B cell (primary cell): ENCODE data around the gene PRAMEF10. TPM values are rescaled to one million over a fixed set of nuclear protein-coding genes. Genes with fewer than 3 reads are reported as not detected.
"Not testable (repeated sequence)": the region's sequence is repeated elsewhere in the genome, so short reads cannot be mapped to it uniquely, and the experiment has no call there.

Experiments used
- ATAC-seq: fragments of 200-7000 bp; cut with Tn5 transposase; one replicate; pipeline ENCODE4 v1.10.0; 2021; ENCODE audit warnings: low read depth, mild to moderate bottlenecking, moderate number of reproducible peaks, moderate library complexity
- CTCF ChIA-PET: fragments of 350-600 bp; sonication (Branson Sonifier 250); formaldehyde crosslinking; loops from one replicate; lab custom pipeline; 2021; ENCODE audit warnings: antibody characterized with exemption, inconsistent platforms; lab: Charles Lee
- POLR2A ChIA-PET: fragments of 350-600 bp; sonication (Branson Sonifier 250); formaldehyde crosslinking; loops from one replicate; lab custom pipeline; 2021; ENCODE audit warnings: antibody characterized with exemption; lab: Charles Lee
- DNase-seq: peaks from one replicate; pipeline ENCODE4 v3.0.0; 2013
- H2AFZ ChIP-seq: 2 replicates; pipeline ENCODE4 v1.6.1; 2012; ENCODE audit warnings: mild to moderate bottlenecking, low read depth, low read length; ENCODE audit not compliant: insufficient read depth, poor library complexity, severe bottlenecking
- H3K27ac ChIP-seq, 2 donors: 1 replicate in 1 of 2; 2 replicates in 1 of 2; pipeline ENCODE4 v1.5.1; 2012 to 2013; ENCODE audit warnings: low read length in 2 of 2, mild to moderate bottlenecking in 2 of 2, moderate library complexity in 1 of 2
- H3K27me3 ChIP-seq, 4 experiments: fragments of 200-600 bp in 1 of 4; sonication (generic) in 1 of 4; replicated peaks in 1 of 4; 1 replicate in 2 of 4; 2 replicates in 2 of 4; pipeline versions ENCODE4 v1.6.1 to v1.7.0; 2013 to 2016; ENCODE audit warnings: low read length in 3 of 4, mild to moderate bottlenecking in 2 of 4, mixed read lengths in 1 of 4, moderate library complexity in 1 of 4; ENCODE audit not compliant: insufficient read depth in 4 of 4, control insufficient read depth in 3 of 4; ENCODE audit errors: control extremely low read depth in 1 of 4
- H3K36me3 ChIP-seq, 2 experiments: replicated peaks in 1 of 2; 1 replicate in 1 of 2; 2 replicates in 1 of 2; pipeline versions ENCODE4 v1.6.1 to v1.7.1; 2013; ENCODE audit warnings: low read length in 1 of 2; ENCODE audit not compliant: insufficient read depth in 2 of 2, control insufficient read depth in 1 of 2; ENCODE audit errors: control extremely low read depth in 1 of 2, extremely low read depth in 1 of 2
- H3K4me1 ChIP-seq, 2 donors: fragments of 200-600 bp in 1 of 2; sonication (generic) in 1 of 2; 1 replicate in 1 of 2; 2 replicates in 1 of 2; pipeline versions ENCODE4 v1.5.1 to v1.6.1; 2013 to 2017; ENCODE audit warnings: low read length in 2 of 2; ENCODE audit not compliant: control insufficient read depth in 2 of 2, insufficient read depth in 2 of 2
- H3K4me2 ChIP-seq: replicated peaks from 2 replicates; pipeline ENCODE3; 2012; ENCODE audit warnings: mild to moderate bottlenecking, low read depth, low read length; ENCODE audit not compliant: poor library complexity, severe bottlenecking
- H3K4me3 ChIP-seq, 5 experiments: fragments of 200-600 bp in 1 of 5; sonication (generic) in 1 of 5; 1 replicate in 3 of 5; 2 replicates in 2 of 5; pipeline versions ENCODE4 v1.5.1 to v1.7.0; 2011 to 2016; ENCODE audit warnings: low read length in 4 of 5, mild to moderate bottlenecking in 4 of 5, low read depth in 2 of 5, control low read depth in 1 of 5, moderate library complexity in 1 of 5; ENCODE audit not compliant: insufficient read depth in 1 of 5; ENCODE audit errors: control extremely low read depth in 1 of 5, extremely low read depth in 1 of 5
- H3K79me2 ChIP-seq: fragments of 200-600 bp; sonication (generic); one replicate; pipeline ENCODE4 v1.6.0; 2016; ENCODE audit warnings: low read length; ENCODE audit not compliant: control insufficient read depth, insufficient read depth
- H3K9ac ChIP-seq: fragments of 200-600 bp; sonication (generic); 2 replicates; pipeline ENCODE4 v1.6.1; 2017; ENCODE audit warnings: mild to moderate bottlenecking, low read length, moderate library complexity
- H3K9me3 ChIP-seq, 3 donors: one replicate each; pipeline versions ENCODE4 v1.6.1 to v1.7.1; 2013; ENCODE audit warnings: low read length in 2 of 3; ENCODE audit not compliant: control insufficient read depth in 2 of 3, insufficient read depth in 1 of 3; ENCODE audit errors: control extremely low read depth in 1 of 3
- H4K20me1 ChIP-seq: 2 replicates; pipeline ENCODE4 v1.6.0; 2012; ENCODE audit warnings: mild to moderate bottlenecking, low read length; ENCODE audit not compliant: insufficient read depth, control insufficient read depth, poor library complexity, severe bottlenecking
- H3K27ac Mint-ChIP-seq: one replicate; pipeline ENCODE4 v1.8.0; 2021; ENCODE audit warnings: mixed read lengths
- H3K27me3 Mint-ChIP-seq: one replicate; pipeline ENCODE4 v1.8.0; 2021; ENCODE audit warnings: mixed read lengths
- H3K4me1 Mint-ChIP-seq: one replicate; pipeline ENCODE4 v1.8.0; 2021; ENCODE audit warnings: mixed read lengths
- H3K4me3 Mint-ChIP-seq: one replicate; pipeline ENCODE4 v1.8.0; 2021; ENCODE audit warnings: mixed read lengths
- H3K9me3 Mint-ChIP-seq: one replicate; pipeline ENCODE4 v1.8.0; 2022; ENCODE audit warnings: mixed read lengths; ENCODE audit not compliant: insufficient read depth
- whole genome bisulfite sequencing: methylation state at CpG from one replicate; pipeline ENCODE4 v1.1.5; 2013; ENCODE audit warnings: missing lambda C conversion rate; ENCODE audit not compliant: insufficient coverage; 5-methylcytosine and 5-hydroxymethylcytosine counted together
- intact Hi-C: fragments of 100-400 bp; cut with micrococcal nuclease; formaldehyde crosslinking; loops from one replicate; pipeline ENCODE4 v1.10.0; 2022
- polyA plus RNA-seq: library from polyadenylated mRNA; depleted of rRNA; stranded (reverse); fragments of >200 nt; gene quantifications from 2 replicates; pipeline ENCODE4 v1.2.3, GENCODE V29; 2012
- total RNA-seq, 2 donors: library from RNA; stranded (reverse); fragments of 120-200 nt in 1 of 2; gene quantifications; 1 replicate in 1 of 2; 2 replicates in 1 of 2; pipeline versions ENCODE4 v1.2.3 to v1.2.4, GENCODE V29; 2013 to 2022

Gene PRAMEF10
- total and polyA plus RNA-seq, 2 donors (not counting 1 experiment from before 2014, with no cell fraction given): not detected

GRCh38 chr1:12878453-12878852 is 19.6 kb downstream of the PRAMEF10 start:
- H3K36me3 ChIP-seq, H3K27me3 ChIP-seq, H3K4me2 ChIP-seq, H3K9ac ChIP-seq, H3K4me1 Mint-ChIP-seq, H3K9me3 Mint-ChIP-seq, intact Hi-C loops, H3K4me3 Mint-ChIP-seq, ATAC-seq, H3K4me3 ChIP-seq, H3K27me3 Mint-ChIP-seq, CTCF ChIA-PET, DNase-seq, H4K20me1 ChIP-seq, H3K27ac Mint-ChIP-seq, POLR2A ChIA-PET, H2AFZ ChIP-seq, H3K9me3 ChIP-seq, H3K4me1 ChIP-seq, H3K27ac ChIP-seq, H3K79me2 ChIP-seq: not testable (repeated sequence)
- WGBS: no CpG with 5 or more reads among the region's 4 CpGs

GRCh38 chr1:12863131-12863880 is 34.8 kb downstream of the PRAMEF10 start:
- H4K20me1 ChIP-seq, ATAC-seq, H2AFZ ChIP-seq, intact Hi-C loops, H3K4me3 ChIP-seq, H3K79me2 ChIP-seq, H3K9ac ChIP-seq, POLR2A ChIA-PET, H3K27ac ChIP-seq, H3K4me1 Mint-ChIP-seq, H3K27me3 Mint-ChIP-seq, H3K36me3 ChIP-seq, H3K27me3 ChIP-seq, H3K4me2 ChIP-seq, H3K9me3 Mint-ChIP-seq, H3K9me3 ChIP-seq, DNase-seq, H3K4me3 Mint-ChIP-seq, CTCF ChIA-PET, H3K27ac Mint-ChIP-seq, H3K4me1 ChIP-seq: not testable (repeated sequence)
- no CpG with 5 or more reads among the region's 7 CpGs for WGBS

- DNase-seq, intact Hi-C loops, H3K9ac ChIP-seq, H3K4me3 ChIP-seq, H3K79me2 ChIP-seq, H3K27ac Mint-ChIP-seq, H3K27me3 ChIP-seq, H3K4me1 Mint-ChIP-seq, H2AFZ ChIP-seq, H3K4me1 ChIP-seq, CTCF ChIA-PET, H3K9me3 Mint-ChIP-seq, POLR2A ChIA-PET, H3K27ac ChIP-seq, ATAC-seq, H3K9me3 ChIP-seq, H4K20me1 ChIP-seq, H3K4me2 ChIP-seq, H3K27me3 Mint-ChIP-seq, H3K36me3 ChIP-seq, H3K4me3 Mint-ChIP-seq: not testable (repeated sequence)
- WGBS: no CpG with 5 or more reads among the region's 2 CpGs
Observed at GRCh38 chr1:12856786-12857185, 41.3 kb downstream of the PRAMEF10 start, which contains the start of gene PRAMEF2. TSS of gene PRAMEF2 (plus strand) at chr1:12857086. CDS start at chr1:12859010, 1,924 bp downstream.
